HuH-7 (cell line): ENCODE results near the gene MAP3K14.
"Not testable (repeated sequence)": the region's sequence is repeated elsewhere in the genome, so short reads cannot be mapped to it uniquely, and the experiment has no call there.

Experiments
- DNase-seq: peaks from one replicate; pipeline ENCODE4 v3.0.0; 2011; ENCODE audit warnings: low spot score

Gene MAP3K14

DNA sequence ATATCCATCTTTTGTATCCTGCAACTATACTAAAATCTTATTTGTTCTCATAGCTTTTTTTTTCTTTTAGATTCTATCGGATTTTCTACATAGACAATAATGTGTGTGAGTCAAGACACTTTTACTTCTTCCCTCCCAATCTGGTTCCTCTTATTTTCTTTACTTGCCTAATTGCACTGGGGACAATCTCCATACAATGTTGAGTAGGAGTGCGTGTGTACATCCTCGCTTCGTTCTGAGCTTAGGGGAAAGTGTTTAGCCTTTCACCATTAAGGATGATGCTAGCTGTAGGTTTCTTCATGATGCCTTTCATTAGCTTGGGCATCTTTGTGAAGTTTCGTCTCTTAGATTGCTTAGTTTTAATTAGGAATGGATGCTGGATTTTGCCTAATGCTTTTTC lies 57.8 kb downstream of the MAP3K14 start:
- no peak for DNase-seq

- no peak for DNase-seq
Measured at GRCh38 chr17:45257115-45257514, 59.7 kb downstream of the MAP3K14 start.

DNA sequence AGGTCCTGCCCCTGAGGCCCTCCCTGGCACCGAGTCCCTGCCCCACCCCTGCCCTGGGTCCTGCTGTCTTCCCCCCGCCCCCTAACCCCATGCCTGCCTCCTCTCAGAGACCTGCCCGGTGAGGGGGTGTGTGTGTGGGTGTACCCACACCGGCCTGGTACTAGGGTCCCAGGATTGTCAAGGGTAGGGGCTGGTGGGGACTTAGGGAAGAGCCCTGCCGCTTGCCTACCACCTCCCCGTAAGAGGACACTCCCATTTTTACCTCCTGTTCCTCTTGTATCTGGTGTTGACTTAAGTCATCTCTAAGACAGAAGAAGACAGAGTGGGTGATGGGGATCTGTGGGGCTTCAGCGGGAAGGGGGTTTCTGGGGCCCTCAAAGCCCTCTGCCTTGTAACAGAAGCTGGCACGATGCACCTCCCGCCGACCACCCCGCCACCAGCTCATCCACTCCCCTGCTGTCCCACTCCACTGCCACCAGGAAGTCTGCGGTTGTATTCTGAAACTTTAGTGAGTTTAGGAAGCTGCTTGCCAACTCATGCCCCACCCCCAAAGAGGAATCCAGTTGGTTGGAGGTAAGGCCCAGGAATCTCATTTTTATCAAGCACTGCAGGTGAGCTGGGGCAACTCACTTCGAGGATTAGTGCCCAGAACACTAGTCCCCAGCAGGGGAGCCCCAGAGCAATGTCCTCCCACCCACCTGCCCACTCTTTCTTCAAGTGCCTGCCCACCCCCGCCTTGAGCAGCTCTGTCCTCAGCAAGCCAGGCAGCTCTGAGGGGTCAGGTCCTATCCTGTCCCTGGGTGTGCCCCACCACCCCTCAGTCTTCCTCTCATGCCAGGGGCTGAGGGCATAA lies 60.5 kb downstream of the MAP3K14 start:
- DNase-seq: no peak

DNA sequence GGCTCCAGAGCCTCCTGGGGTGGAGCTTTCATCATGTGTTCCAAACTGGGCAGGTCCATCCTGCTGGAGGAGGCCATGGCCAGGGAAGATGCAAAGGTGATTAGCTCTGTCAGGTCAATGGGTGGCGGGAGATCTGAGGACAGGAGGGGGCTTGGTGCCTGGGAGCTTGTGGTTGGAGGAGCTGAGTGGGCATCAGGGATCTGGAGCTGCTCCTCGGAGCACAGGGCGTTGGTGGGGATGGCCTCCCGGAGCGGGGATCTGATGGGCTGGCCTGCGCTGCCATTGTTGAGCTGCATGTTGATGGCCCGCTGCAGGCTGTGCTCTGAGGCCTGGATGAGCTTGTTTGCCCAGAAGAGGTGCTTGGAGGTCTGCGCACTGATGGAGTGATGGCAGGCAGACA lies 61.5 kb downstream of the MAP3K14 start:
- DNase-seq: no peak

DNA sequence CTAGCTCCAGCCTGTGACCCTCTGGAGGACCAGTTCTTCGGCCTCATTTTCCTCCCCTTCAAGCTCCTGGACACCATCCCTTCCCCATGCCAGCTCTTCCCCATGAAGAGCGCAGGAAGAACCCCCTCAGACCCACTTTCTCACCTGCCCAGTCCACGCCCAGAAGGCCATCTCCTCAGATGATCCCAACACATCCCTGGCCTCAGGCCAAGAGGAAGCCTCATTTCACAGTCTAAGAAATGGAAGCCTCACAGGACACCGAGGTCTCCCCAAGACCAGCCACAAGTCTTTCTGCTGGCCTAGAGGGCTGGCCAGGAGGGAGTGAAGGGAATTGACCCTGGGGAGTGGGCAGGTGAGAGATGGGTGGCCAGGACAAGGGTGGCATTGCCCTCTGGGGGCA lies 62.9 kb downstream of the MAP3K14 start:
- no peak for DNase-seq

- not testable (repeated sequence) for DNase-seq
Measured at GRCh38 chr17:45253237-45253636, 63.6 kb downstream of the MAP3K14 start.

DNA sequence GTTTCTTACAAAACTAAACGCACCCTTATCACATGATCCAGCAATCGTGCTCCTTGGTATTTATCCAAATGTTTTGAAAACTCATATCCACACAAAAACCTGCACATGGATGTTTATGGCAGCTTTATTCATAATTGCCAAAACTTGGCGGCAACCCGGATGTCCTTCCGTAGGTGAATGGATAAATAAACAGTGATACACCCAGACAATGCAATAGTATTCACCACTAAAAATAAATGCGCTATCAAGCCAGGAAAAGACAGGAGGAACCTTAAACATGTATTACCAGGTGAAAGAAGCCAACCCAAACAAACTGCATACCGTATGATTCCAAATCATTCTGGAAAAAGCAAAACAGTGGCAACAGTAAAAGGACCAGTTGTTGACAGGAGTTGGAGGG lies 64.9 kb downstream of the MAP3K14 start:
- no peak for DNase-seq

- DNase-seq: no peak
Measured at GRCh38 chr17:45248132-45248957, 68.5 kb downstream of the MAP3K14 start.

DNA sequence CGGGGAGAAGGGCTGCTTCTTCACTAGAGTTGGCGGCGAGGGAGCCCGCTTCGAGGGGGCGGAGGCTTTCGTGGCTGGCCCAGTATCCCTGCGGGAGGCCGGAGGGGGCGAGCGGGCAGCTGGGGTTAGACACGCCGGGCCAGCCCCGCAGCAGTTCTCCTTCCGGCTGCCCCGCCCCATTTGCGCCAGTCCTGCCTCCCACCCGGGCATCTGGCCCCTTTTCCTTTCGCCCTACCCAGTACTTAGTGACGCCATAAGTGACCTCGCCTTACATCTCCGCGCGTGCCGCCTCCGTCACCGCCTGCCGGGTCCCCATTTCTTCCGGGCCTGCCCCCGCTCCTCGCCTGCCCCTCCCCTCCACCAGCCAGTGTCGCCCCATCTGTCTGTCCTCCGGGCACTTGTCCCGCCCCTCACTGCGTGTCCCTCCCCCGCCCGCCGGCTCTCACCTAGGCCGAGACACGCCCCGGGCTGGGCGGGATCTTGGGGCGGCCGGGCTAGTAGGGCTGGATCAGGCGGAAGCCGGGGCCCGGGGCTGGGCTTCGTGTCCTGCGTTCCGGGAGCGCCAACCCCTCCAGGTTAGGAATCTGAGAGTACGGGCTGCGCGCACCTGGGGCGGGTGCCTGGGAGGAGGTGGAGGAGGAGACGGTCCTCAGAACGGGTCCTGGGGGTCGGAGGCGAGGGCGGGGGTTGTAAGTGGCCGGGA lies 69.2 kb downstream of the MAP3K14 start:
- DNase-seq: peak; percentile 100

- peak; percentile 89 for DNase-seq
Measured at GRCh38 chr17:45246861-45247428, 69.9 kb downstream of the MAP3K14 start.

GRCh38 chr17:45246338-45246737 lies 70.5 kb downstream of the MAP3K14 start:
- DNase-seq: no peak

DNA sequence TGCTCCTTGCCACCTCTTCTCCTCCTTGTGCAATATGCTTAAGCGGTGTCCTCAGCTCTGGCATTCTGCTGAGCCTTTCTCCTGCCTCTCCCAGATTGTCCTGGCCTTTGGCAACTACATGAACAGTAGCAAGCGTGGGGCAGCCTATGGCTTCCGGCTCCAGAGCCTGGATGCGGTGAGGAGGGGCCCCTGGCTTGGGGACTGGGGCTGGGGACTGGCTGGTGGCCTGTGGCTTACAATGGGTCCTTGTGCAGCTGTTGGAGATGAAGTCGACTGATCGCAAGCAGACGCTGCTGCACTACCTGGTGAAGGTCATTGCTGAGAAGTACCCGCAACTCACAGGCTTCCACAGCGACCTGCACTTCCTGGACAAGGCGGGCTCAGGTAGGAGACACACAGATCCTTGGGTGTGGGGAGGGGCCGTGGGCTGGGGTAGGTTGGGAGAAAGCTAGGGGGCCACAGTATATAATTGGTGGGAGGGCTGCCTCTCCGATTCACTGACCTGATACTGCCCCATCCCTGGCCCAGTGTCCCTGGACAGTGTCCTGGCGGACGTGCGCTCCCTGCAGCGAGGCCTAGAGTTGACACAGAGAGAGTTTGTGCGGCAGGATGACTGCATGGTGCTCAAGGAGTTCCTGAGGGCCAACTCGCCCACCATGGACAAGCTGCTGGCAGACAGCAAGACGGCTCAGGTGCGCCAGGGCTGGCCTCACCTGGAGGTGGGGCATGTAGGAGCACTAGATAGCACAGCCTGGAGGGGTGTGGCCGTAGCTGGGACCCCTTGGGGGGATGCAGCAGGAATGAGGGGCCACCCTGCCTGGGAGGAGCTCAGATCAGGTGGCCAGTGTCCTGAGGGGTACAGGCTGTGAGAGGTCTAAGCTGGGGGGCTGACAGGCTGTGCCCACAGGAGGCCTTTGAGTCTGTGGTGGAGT lies 71.8 kb downstream of the MAP3K14 start:
- no peak for DNase-seq

DNA sequence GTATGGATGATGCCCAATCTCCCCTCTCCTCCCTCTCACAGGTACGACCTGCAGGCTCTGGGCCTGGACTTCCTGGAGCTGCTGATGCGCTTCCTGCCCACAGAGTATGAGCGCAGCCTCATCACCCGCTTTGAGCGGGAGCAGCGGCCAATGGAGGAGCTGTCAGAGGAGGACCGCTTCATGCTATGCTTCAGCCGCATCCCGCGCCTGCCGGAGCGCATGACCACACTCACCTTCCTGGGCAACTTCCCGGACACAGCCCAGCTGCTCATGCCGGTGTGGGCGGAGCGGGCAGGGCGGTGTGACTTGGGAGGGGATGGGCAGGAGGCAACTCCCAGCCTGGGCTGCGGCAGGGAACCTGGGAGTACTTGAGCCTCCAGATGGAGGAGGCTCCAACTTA lies 73.1 kb downstream of the MAP3K14 start:
- no peak for DNase-seq

DNA sequence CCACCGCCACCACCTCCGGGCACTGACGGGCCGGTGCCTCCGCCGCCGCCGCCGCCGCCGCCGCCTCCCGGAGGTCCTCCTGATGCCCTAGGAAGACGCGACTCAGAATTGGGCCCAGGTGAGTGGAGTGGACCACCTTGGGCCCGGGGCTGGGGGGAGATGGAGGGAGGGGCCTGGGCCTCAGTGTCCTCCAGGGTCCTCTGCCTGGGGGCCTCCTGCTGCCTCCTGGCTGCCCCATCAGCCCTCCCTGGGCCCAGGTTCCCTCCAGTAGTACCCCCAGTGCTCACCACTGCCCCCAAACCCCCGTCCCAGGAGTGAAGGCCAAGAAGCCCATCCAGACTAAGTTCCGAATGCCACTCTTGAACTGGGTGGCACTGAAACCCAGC lies 74.8 kb downstream of the MAP3K14 start:
- DNase-seq: no peak

DNA sequence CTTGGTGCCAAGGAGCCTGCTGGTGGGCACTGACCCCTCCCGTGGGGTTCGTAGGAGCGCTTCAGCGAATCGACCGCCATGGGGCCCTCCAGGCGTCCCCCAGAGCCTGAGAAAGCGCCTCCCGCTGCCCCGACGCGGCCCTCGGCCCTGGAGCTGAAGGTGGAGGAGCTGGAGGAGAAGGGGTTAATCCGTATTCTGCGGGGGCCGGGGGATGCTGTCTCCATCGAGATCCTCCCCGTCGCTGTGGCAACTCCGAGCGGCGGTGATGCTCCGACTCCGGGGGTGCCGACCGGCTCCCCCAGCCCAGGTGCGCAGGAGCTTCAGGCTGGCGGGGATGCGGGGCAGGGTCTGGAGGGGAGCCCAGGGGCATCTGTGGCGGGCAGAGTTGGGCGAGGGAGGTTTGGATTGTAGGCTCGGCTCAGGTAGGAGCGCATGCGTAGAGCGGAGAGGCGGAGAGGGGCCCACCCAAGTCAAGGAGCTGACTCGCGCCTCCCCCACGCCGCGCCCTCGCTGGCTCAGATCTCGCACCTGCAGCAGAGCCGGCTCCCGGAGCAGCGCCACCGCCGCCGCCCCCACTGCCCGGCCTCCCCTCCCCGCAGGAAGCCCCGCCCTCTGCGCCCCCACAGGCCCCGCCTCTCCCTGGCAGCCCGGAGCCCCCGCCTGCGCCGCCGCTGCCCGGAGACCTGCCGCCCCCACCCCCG lies 75.3 kb downstream of the MAP3K14 start:
- DNase-seq: no peak

DNA sequence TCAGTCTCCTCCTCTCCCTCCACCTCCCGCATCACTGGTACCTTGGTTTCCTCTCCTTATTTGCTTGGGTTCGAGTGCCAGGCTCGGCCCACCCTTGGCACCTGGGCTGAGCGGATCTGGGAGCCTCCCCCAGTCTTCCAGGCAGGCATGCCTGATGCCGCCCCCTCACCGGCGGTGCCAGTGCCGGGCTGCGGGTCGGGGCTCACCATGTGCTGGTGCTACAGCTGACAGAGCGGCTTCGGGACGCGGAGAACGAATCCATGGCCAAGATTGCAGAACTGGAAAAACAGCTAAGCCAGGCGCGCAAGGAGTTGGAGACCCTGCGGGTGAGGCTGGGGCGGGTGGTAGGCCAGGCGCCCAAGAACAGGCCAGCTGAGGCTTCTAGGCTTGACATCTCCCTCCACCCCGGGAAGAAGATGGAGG lies 75.9 kb downstream of the MAP3K14 start:
- no peak for DNase-seq

- no peak for DNase-seq
Measured at GRCh38 chr17:45238155-45238774, 78.6 kb downstream of the MAP3K14 start.

- DNase-seq: no peak
Measured at GRCh38 chr17:45237686-45238085, 79.1 kb downstream of the MAP3K14 start.

GRCh38 chr17:45236282-45236606 lies 80.6 kb downstream of the MAP3K14 start:
- DNase-seq: no peak
